COLO829 (cell line): ENCODE results near the gene TMEM170B.

Experiments used
- DNase-seq: peaks from one replicate; pipeline ENCODE4 v3.0.0; 2012; ENCODE audit warnings: low spot score

Gene TMEM170B

GRCh38 chr6:11616200-11616611, 78.7 kb downstream of the TMEM170B start:
- DNase-seq = no peak

GRCh38 chr6:11618533-11618932, 81.0 kb downstream of the TMEM170B start:
- DNase-seq = no peak

DNA sequence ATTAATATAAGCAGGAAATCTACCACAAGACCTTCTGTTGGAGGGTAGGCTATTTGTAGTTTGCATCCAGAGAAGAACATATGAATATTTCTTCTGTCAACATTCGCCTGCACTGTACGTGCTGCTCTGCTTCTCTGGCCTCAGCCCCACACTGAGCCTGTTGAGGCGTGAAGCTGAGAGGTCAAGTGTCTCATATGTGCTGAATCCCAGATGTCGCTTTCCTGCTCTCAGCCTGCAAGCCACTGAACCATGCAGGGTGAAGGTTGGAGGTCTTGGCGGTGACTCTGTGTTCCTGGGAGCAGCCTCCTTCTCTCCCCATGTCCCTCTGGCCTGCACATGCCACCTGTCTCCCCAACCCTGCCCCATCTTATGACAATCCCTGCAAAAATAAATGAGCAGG, 83.6 kb downstream of the TMEM170B start:
- no peak for DNase-seq

DNA sequence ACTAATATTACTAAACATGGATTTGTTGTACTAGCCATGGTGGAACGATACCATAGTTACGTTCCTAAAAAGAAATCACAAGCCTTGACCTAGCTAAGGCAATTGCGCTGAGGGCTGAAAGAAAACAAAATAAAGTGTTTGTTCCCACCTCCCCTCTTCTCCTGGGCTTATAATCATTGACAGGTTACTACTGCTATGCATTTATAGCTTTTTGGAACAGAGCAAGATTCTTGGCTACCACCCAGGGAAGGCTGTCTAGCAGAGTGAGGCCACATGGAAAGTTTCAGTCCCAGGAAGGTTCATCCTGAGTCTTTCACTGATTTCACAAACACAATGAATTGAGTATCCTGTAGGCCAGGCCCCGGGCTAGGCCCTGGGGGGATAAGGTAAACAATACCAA, 84.6 kb downstream of the TMEM170B start:
- no peak for DNase-seq

DNA sequence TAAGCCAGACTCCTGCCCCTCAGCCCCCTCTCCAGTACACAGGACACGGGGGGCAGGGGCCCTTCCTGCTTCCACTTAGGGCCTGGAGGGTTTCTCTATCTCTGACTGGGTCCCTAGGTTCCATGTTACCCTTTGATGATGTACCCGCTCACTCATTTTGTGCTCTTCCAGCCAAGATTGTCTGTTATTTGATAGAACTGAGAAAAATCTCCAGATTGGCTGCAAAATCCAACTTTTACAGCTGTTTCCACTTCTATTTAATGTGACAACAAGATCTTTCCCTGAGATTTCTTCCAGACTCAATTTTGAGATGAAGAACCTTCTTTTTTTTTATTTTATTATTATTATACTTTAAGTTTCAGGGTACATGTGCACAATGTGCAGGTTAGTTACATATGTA, 85.7 kb downstream of the TMEM170B start:
- no peak for DNase-seq

DNA sequence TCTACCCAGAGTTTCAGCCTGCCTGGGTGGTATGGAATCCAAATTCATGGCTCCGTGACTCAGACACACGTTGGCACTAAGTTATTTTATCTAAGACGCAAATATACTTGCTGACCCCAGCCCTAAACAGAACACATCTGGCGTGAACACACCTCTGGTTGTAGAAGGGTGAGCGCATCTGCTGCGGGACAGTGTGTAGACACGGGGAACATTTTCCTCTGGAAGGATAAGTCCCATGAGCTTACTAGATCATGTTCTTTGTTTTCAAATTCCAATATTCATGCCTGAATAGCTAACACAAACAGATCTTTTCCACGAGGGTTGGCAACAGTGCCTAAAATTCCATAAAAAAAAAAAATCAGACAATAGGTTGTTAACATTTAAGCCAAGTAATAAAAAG, 87.8 kb downstream of the TMEM170B start:
- no peak for DNase-seq

GRCh38 chr6:11626356-11626755, 88.8 kb downstream of the TMEM170B start:
- DNase-seq = no peak

DNA sequence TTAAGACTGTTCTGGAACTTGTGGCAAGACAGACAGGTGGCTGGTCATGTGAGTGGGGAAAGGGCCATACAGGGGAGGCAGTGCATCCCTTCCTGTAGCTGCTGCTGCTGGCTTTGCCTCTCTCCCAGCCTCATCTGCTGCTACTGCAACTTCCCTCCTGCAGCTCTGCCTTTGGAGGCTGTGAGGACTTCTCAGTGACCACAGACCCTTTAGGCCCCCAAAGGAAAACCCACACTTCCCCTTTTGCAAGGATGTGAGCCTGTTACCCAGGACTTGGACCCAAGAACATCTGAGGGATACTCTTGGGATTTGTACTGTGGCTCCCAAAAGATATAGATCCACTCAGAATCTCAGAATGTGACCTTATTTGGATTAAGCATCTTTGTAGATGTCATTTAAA, 91.0 kb downstream of the TMEM170B start:
- DNase-seq = no peak

- no peak for DNase-seq
Measured at GRCh38 chr6:11631008-11631407, 93.5 kb downstream of the TMEM170B start.

GRCh38 chr6:11631539-11631938, 94.0 kb downstream of the TMEM170B start:
- no peak for DNase-seq

GRCh38 chr6:11632231-11632630, 94.7 kb downstream of the TMEM170B start:
- no peak for DNase-seq

DNA sequence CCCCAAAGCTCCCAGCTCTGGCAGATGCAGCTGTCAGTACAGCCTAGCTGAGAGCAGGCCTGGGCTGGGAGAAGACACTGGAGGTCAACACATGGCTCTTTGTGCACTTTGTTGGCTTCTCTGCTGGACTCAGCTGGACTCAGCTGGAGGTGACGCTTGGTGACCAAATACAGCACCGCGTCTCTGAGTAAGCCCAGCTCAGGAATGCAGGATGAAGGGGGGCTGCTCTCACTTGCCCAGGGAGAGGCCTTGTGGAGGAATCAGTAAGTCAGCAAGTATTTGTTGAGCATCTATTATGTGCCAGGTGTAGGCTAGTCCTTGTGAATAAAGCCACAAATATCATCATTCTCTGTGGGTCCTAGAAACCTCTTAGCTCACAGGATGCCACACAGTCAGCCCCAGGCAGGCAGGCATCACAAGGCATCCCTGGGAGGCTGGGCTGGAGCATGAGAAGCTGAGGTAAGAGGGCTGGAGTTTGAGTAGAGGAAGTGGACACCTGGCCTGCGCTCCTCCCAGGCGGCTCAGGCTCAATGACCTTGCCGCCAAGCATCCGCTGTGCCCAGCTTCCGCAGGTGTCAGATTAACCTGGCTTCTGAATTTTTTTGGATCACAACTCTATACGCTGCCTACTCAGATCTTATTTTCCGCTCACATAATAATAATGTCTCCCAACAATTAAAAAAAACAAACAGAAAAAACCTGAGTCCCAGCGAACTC, 95.4 kb downstream of the TMEM170B start:
- no peak for DNase-seq
